H1 (cell line): ENCODE data around the gene KMT5B. TPM values are rescaled to one million over a fixed set of nuclear protein-coding genes. Genes with fewer than 3 reads are reported as not detected.

Source experiments
- ASH2L ChIP-seq: fragments of 200-600, 300-600 bp; sonication (generic); IDR thresholded peaks from one replicate; pipeline ENCODE4 v1.7.1; 2017; ENCODE audit warnings: low read length
- FOSL1 ChIP-seq: IDR thresholded peaks from 2 replicates; pipeline ENCODE4 v1.6.1; 2011; ENCODE audit warnings: mild to moderate bottlenecking, low read depth, low read length, moderate library complexity; ENCODE audit not compliant: insufficient read depth
- PHF8 ChIP-seq: fragments of 200-600 bp; sonication (generic); conservative IDR thresholded peaks from 2 replicates; pipeline ENCODE4 v1.7.1; 2012; ENCODE audit warnings: low read depth, mild to moderate bottlenecking, inconsistent platforms, low read length, moderate library complexity
- polyA plus RNA-seq, 7 experiments: library from polyadenylated mRNA; depleted of rRNA in 3 of 7; stranded (reverse) in 5 of 7; unstranded in 2 of 7; fragments of >200 nt in 5 of 7; fragments of 200-250 nt in 2 of 7; gene quantifications; 1 replicate in 5 of 7; 2 replicates in 1 of 7; 4 replicates in 1 of 7; pipeline versions ENCODE4 v1.2.1 to v1.2.3, GENCODE V29; 2011 to 2013; ENCODE audit warnings: missing spikeins in 2 of 7, mixed read lengths in 2 of 7
- total RNA-seq: library from RNA; stranded (reverse); fragmentation: NEBNext Ultra II Directional; extraction: Animal tissue kit (Norgen Biotek cat#: 25700); gene quantifications from 2 replicates; pipeline ENCODE4 v1.2.1, GENCODE V29; 2021

Gene KMT5B
- total and polyA plus RNA-seq, 2 of the 8 experiments (the other 6 are each of a cell fraction or from before 2014, with no cell fraction given), result 11.0 to 40.8 TPM

DNA sequence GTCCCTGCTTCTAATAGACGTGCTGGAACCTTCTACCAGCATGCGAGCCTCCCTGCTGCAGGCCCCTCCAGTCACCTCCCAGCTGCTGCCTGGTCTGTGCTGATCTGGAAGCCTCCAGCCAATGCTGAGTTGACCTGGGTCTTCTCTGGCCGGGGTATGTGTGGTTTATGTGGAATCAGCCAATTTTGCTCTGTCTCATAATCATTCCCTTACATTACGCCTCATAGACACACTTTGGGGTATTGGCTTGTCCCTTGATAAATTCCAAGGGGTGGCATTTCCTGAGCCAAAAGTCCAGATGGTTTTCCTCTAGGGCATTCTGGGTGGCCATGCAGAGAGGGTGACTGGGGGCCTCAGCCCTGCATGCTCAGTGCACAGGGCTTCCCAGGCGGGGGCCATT, 8.3 kb upstream of the KMT5B start (continued):
- no peak for TF ChIP-seq FOSL1
- no peak for TF ChIP-seq ASH2L
- TF ChIP-seq PHF8, result no peak
